Right lobe of liver (tissue), 6 donors: Measurements from ENCODE around the gene STK11IP. TPM values are rescaled to one million over a fixed set of nuclear protein-coding genes. Genes with fewer than 3 reads are reported as not detected.

Source experiments
- ATAC-seq, 4 donors: fragments of 200-7000 bp; cut with Tn5 transposase; one replicate each; pipeline ENCODE4 v1.9.1; 2020; ENCODE audit warnings: mild to moderate bottlenecking in 4 of 4, moderate library complexity in 4 of 4
- DNase-seq, 3 donors: peaks; one replicate each; pipeline ENCODE4 v3.0.0-alpha.2; 2020
- H3K27ac ChIP-seq, 3 donors: fragments of 200-600 bp; one replicate each; pipeline ENCODE4 v1.8.0; 2022
- H3K27me3 ChIP-seq, 2 donors: fragments of 200-600 bp; one replicate each; pipeline ENCODE4 v1.8.0; 2022
- H3K36me3 ChIP-seq, 4 donors: fragments of 200-600 bp; sonication (generic) in 1 of 4; one replicate each; pipeline versions ENCODE4 v1.5.1 to v1.8.0; 2017 to 2022; ENCODE audit warnings: control low read depth in 1 of 4
- H3K4me1 ChIP-seq, 4 donors: fragments of 200-600 bp; sonication (generic) in 1 of 4; one replicate each; pipeline versions ENCODE4 v1.5.1 to v1.8.0; 2017 to 2022; ENCODE audit warnings: control low read depth in 1 of 4
- H3K4me3 ChIP-seq, 3 donors: fragments of 200-600 bp; one replicate each; pipeline ENCODE4 v1.8.0; 2022
- H3K9me3 ChIP-seq, 4 donors: fragments of 200-600 bp; sonication (generic) in 1 of 4; one replicate each; pipeline versions ENCODE4 v1.5.1 to v1.8.0; 2017 to 2022; ENCODE audit warnings: control low read depth in 1 of 4
- CTCF ChIP-seq, 4 donors: fragments of 200-600 bp in 3 of 4; fragments of 450-650 bp in 1 of 4; IDR thresholded peaks; one replicate each; pipeline versions ENCODE4 v1.5.1 to v1.8.0; 2016 to 2022; ENCODE audit warnings: antibody characterized with exemption in 4 of 4, mild to moderate bottlenecking in 2 of 4
- POLR2A ChIP-seq: fragments of 450-650 bp; IDR thresholded peaks from one replicate; pipeline ENCODE4 v1.6.1; 2017; ENCODE audit warnings: antibody characterized with exemption, mild to moderate bottlenecking
- WGBS: methylation state at CpG from one replicate; pipeline ENCODE4 v1.1.6; 2018; ENCODE audit warnings: low coverage, low lambda C conversion rate; ENCODE audit not compliant: insufficient coverage; ENCODE audit errors: missing lambda C conversion rate; 5-methylcytosine and 5-hydroxymethylcytosine counted together
- intact Hi-C, 2 donors: fragments of 100-400 bp; cut with DNase I; formaldehyde crosslinking; loops; one replicate each; pipeline versions ENCODE4 v1.11.2 to v1.14.1; 2022
- total RNA-seq, 6 experiments: library from RNA; depleted of rRNA in 2 of 6; stranded (reverse); fragments of >200 nt in 2 of 6; fragmentation: NEBNext Ultra II Directional in 3 of 6; extraction: Animal tissue kit (Norgen Biotek cat#: 25700) in 3 of 6; gene quantifications; one replicate each; pipeline versions ENCODE4 v1.1.0 to v1.2.4, GENCODE V29; 2016 to 2023
- donor health status: DM: no; HTN: yes; CAD: no.
- donor health status: DM: no; HTN: no; CAD: no.
- donor health status: DM: no; HTN: no; CAD: no.
- donor health status: DM: no; HTN: yes; CAD: no.
- donor health status: DM: no; HTN: yes; CAD: no.

STK11IP gene
- total RNA-seq, 6 experiments from 2014 or later, result 3.6 to 10.8 (median 6.6) TPM

- TF ChIP-seq POLR2A, result no peak
- TF ChIP-seq CTCF (IDR thresholded peaks at IDR 0.05), result no peak
- Histone ChIP-seq H3K4me1 (no peaks in the 10 kb centered on the region), H3K27me3 (no peaks in the 10 kb centered on the region), H3K27ac (no peak overlapping the region), H3K36me3 (peaks cover 0 to 12% (median 1%) of the 10 kb centered on the region in 4 donors), H3K9me3 (no peaks in the 10 kb centered on the region), H3K4me3 (no peak overlapping the region)
- intact Hi-C loops, result no loop called here
- ATAC-seq, result no peak
- no peak for DNase-seq
- WGBS, result 94% methylated on average over 3 of the region's 15 CpGs
Measured at GRCh38 chr2:219607931-219608330, 10.3 kb downstream of the STK11IP start.

- peaks cover 0 to 12% (median 1%) of the 10 kb centered on the region in 4 donors for H3K36me3 ChIP-seq
- ATAC-seq (no peak), DNase-seq (no peak)
- H3K4me1 ChIP-seq, result no peaks in the 10 kb centered on the region
- WGBS, result 100% methylated on average over 4 of the region's 15 CpGs
- no peak overlapping the region for H3K4me3 ChIP-seq
- H3K9me3 ChIP-seq, result no peaks in the 10 kb centered on the region
- no peaks in the 10 kb centered on the region for H3K27me3 ChIP-seq
- no peak for TF ChIP-seq POLR2A
- TF ChIP-seq CTCF (IDR thresholded peaks at IDR 0.05), result no peak
- H3K27ac ChIP-seq, result no peak overlapping the region
- intact Hi-C loops, result no loop called here
Measured at GRCh38 chr2:219608399-219608964, 10.8 kb downstream of the STK11IP start.

GRCh38 chr2:219609149-219609750, 11.6 kb downstream of the STK11IP start:
- intact Hi-C loops, result no loop called here
- Histone ChIP-seq H3K36me3 (peaks cover 0 to 12% (median 1%) of the 10 kb centered on the region in 4 donors), H3K4me3 (no peak overlapping the region), H3K4me1 (no peaks in the 10 kb centered on the region), H3K27me3 (no peaks in the 10 kb centered on the region), H3K27ac (no peak overlapping the region), H3K9me3 (no peaks in the 10 kb centered on the region)
- WGBS, result 77% methylated on average over 3 of the region's 13 CpGs
- TF ChIP-seq CTCF (IDR thresholded peaks at IDR 0.05), result no peak
- TF ChIP-seq POLR2A, result no peak
- ATAC-seq (no peak), DNase-seq (no peak)

GRCh38 chr2:219611306-219611705, 13.6 kb downstream of the STK11IP start:
- Histone ChIP-seq H3K36me3 (peaks cover 0 to 11% (median 1%) of the 10 kb centered on the region in 4 donors), H3K4me3 (no peak overlapping the region), H3K27ac (no peak overlapping the region), H3K9me3 (no peaks in the 10 kb centered on the region), H3K27me3 (no peaks in the 10 kb centered on the region), H3K4me1 (no peaks in the 10 kb centered on the region)
- no CpG with 5 or more reads among the region's 9 CpGs for WGBS
- DNase-seq, result no peak
- intact Hi-C loops, result no loop called here
- TF ChIP-seq POLR2A (no peak), CTCF (IDR thresholded peaks at IDR 0.05) (no peak)
- no peak for ATAC-seq
